T-helper 1 cell treated with Interleukin-12 subunit alpha and Interleukin-12 subunit beta and Interleukin-4 antibody, amounts not matched to agents 30 ng/mL and 1 ng/mL, for 36 hours (primary cell): Measurements from ENCODE around the gene POLR1B. TPM values are rescaled to one million over a fixed set of nuclear protein-coding genes. Genes with fewer than 3 reads are reported as not detected.
"Not testable (repeated sequence)": the region's sequence is repeated elsewhere in the genome, so short reads cannot be mapped to it uniquely, and the experiment has no call there.

Experiments
- intact Hi-C: fragments of 100-400 bp; cut with micrococcal nuclease; formaldehyde crosslinking; loops from one replicate; pipeline ENCODE4 v1.15.1; 2024
- total RNA-seq: library from RNA; stranded (reverse); gene quantifications from 2 replicates; pipeline ENCODE4 v1.2.3, GENCODE V29; 2022

POLR1B gene
- total RNA-seq, 1 donor from 2014 or later = 42.3 TPM

DNA sequence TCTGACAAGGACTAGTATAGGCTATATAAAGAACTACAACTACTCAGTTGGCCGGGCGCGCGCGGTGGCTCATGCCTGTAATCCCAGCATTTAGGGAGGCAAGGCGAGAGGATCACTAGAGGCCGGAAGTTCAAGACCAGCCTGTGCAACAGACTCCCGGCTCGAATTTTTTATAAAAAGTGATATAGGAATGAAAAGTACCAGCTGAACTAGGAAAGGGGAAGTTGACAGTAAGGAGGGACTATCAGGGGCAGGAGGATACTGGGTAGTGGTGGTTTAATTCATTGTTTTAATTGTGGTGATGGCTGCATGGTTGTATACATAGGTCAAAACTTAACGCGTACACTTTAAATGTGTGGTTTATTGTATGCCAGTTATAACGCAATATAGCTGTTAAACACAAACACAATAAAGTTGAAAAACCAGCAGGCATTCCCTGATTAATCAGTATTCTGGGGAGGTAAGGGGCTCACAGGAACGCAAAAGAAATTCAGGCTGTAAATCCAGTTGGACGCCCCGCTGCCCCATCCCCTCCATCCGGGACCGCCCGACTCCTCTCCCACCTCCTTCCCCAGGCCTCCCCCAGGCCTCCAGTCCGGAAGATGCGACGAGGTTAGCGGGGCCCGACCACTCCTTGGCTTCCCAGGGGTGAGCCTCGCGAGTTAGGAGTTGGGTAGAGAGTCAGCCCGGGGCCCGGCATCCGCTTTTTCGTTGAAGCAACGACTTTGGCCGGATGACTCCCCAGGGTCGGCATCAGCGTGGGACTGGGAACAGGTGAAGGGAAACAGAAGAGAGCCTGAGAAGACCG is 746 bp upstream of the POLR1B start:
- intact Hi-C loops = loop anchor here (1.0 to 10.0 kb wide), 13 partner anchors 43 to 1864 kb away; partner anchors contain the start of genes ANAPC1, BUB1, CHCHD5 and SLC20A1

- intact Hi-C loops = loop anchor here (1.0 to 10.0 kb wide), 11 partner anchors 41 to 1866 kb away; partner anchors contain the start of genes ANAPC1, BUB1, CHCHD5 and SLC20A1
Observed at GRCh38 chr2:112542984-112543661, 858 bp downstream of the POLR1B start.

DNA sequence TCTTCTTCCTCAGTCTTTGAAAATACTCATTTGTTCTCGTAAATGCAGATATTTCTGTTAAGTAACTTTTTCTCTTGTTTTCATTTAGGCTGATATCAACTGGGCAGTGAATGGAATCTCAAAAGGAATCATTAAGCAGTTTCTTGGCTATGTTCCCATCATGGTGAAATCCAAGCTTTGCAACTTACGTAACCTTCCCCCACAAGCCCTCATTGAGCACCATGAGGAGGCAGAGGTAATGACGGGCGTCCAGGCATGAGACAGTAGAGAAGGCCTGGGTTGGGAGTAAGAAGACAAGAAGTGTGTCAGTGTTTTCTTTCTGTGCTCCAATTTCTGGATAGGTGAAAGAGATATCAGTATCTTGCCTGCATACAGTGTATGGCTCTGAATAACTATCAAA is 5.1 kb downstream of the POLR1B start:
- intact Hi-C loops = loop anchor here (10.0 kb wide), 1 partner anchor 1337 kb away; no protein-coding TSS in a partner anchor

DNA sequence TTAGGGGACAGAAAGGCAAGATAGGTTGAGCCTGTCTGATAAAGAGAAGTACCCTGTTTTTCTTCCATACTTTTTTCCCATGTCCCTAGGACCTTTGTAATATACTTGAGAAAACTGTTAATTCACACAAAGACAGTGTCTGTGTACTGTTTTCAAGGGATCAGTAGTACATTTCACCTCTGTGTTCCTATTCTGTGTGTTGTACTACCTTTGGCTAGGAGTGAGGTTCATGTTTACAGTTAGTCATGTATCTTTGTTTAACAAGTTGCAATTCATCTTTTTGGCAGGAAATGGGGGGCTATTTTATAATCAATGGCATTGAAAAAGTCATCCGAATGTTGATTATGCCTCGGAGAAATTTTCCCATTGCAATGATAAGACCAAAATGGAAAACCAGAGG is 6.7 kb downstream of the POLR1B start:
- intact Hi-C loops = loop anchor here (10.0 kb wide), 1 partner anchor 1336 kb away; no protein-coding TSS in a partner anchor

DNA sequence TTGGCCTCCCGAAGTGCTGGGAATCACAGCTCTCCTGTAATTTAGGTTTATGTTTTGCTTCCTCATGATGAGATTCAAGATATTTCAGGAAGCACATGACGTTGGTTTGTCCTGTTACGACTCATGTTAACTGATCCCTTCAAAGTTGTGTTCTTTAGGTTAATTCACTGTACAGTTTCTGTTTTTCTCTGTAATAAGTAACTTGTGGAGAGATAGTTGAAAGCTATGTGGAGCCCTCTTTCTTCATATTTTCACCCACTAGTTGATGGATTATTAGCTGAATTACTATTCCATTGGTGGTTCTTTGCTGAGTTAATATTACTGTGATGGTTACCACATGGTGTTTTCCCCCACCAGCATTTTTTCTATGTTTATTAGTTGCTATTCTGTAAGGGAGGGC is 23.8 kb downstream of the POLR1B start:
- intact Hi-C loops = no loop called here

DNA sequence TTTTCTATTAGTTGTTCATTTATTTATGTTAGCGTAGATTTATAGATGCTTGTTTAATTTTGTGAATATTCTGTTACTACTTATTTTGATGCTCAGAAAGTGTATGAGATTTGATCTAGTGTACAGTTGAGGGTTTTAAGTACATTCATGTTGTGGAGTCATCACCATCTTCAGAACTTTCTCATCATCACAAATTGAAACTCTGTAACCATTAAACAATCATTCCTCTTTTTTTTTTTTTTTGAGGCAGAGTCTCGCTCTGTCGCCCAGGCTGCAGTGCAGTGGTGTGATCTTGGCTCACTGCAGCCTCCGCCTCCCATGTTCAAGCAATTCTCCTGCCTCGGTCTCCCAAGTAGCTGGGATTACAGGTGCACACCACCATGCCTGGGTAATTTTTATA is 24.2 kb downstream of the POLR1B start:
- intact Hi-C loops = not testable (repeated sequence)

DNA sequence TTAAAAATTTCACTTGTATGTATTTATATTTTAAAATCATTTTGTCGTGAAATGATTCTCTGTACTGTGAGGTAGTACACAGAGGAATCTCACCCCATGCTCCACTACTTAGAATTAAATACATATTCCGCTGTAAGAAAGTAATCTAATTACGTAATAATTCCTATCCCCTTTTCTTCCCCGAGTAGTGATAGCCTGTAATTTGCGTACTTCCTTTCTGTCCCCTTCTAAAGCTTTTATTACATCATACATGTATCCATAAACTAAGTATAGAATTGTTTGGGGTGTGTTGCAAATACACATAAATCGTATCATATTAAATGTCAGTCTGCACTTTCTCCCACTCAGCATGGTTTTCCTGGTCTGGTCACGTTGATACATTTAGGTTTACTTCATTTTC is 29.7 kb downstream of the POLR1B start:
- intact Hi-C loops = no loop called here

GRCh38 chr2:112577756-112578155 is 35.5 kb downstream of the POLR1B start:
- intact Hi-C loops = no loop called here

GRCh38 chr2:112579241-112579640 is 37.0 kb downstream of the POLR1B start:
- intact Hi-C loops = no loop called here

- intact Hi-C loops = loop anchor here (5.0 kb wide), 1 partner anchor 683 kb away; the partner anchor contains the start of gene MERTK
Observed at GRCh38 chr2:112580084-112580483, 37.8 kb downstream of the POLR1B start.

DNA sequence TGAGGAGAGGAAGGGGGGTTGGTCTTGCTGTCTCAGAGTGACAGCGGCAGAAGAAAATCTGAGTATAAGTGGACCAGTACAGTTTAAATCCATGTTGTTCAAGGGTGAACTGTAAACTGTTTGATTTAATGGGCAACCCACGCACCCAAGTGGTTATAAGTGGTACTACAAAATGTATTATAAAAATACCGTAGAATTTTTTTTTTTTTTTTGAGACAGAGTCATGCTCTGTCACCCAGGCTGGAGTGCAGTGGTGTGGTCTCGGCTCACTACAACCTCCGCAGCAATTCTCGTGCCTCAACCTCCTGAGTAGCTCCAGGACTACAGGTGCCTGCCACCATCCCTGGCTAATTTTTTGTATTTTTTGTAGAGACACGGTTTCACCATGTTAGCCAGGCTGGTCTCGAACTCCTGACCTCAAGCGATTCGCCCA is 40.1 kb downstream of the POLR1B start:
- intact Hi-C loops = loop anchor here (1.0 to 5.0 kb wide), 3 partner anchors 101 to 685 kb away; partner anchors contain the start of gene MERTK

GRCh38 chr2:112583497-112584133 is 41.4 kb downstream of the POLR1B start:
- intact Hi-C loops = loop anchor here (1.0 to 5.0 kb wide), 16 partner anchors 17 to 699 kb away; partner anchors contain the start of genes ANAPC1, CKAP2L, MERTK and POLR1B

DNA sequence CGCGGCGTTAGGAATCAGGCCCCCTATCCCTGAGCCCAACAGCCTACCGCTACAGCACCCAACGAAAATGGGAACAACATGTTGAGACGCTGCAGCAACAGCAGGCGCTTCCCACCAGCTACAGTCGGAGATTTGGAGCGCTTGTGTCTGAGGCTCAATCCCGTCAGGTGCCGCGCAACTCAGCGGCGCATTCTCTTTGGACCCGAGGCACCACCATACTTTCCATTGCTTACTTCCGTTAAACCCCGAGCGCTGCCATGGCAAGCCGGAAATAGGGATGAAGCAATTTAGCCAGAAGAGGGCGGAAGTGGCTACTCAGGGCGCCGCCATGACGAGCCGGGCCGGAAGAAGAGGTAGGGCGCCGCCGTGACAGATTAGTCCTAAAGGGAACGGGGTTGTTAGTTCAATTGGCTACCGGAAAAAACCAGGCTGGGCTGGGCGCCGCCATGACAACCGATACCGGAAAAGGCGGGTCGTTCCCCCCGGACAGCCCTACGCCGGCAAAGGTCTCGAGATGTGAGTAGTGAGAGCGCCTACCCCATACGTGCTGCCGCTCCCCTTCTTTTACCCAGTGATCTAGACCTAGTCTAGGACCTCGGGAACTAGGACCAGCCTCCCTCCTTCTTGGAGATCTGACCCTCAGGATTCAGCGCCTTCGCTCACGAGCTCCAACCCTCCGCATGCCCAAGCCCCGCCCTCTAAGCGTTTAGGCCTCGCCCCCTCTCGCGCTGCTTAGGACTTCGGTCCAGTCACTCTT is 42.0 kb downstream of the POLR1B start, which contains the start of gene CHCHD5:
Gene CHCHD5 (plus strand): TSS at position 476 of the 757 bp plus-strand sequence. CDS start 39 bp downstream, at position 515.
- intact Hi-C loops = loop anchor here (1.0 to 5.0 kb wide), 16 partner anchors 16 to 700 kb away; partner anchors contain the start of genes ANAPC1, CKAP2L, MERTK and POLR1B

DNA sequence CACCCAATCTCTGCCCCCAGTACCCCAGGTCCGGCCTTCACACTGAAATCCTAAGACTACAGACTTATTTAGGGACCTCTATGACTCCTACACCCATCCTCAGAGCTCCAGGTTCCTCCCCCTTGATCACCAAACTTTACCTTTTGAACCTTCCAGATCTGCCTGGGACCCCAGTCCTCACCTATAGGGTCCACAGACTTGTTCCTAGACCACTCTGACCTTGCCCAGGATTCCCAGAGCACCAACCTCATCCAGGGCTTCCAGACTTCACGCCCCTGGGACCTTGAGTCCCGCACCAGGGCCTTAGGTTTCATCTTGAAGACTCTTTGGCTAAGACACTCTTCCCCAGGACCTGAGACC is 42.6 kb downstream of the POLR1B start:
- intact Hi-C loops = loop anchor here (1.0 to 5.0 kb wide), 16 partner anchors 15 to 701 kb away; partner anchors contain the start of genes ANAPC1, CKAP2L, MERTK and POLR1B

- intact Hi-C loops = no loop called here
Observed at GRCh38 chr2:112585400-112585799, 43.1 kb downstream of the POLR1B start.

DNA sequence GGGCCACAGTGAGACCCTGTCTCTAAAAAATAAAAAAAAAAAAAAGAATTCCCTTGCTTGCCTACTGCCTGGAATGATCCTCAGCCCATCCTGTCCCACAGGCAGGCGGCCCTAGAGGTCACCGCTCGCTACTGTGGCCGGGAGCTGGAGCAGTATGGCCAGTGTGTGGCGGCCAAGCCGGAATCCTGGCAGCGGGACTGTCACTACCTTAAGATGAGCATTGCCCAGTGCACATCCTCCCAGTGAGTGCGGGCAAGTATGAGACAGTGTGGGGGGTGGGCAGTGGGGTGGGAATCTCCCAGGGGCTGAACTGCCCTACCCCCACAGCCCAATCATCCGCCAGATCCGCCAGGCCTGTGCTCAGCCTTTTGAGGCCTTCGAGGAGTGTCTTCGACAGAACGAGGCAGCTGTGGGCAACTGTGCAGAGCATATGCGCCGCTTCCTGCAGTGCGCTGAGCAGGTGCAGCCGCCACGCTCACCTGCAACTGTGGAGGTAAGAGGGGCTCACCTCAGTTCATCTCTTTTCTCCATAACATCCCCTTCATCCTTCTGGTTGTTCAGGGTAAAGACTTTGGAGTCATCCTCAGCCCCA is 43.7 kb downstream of the POLR1B start:
- intact Hi-C loops = no loop called here

- intact Hi-C loops = no loop called here
Observed at GRCh38 chr2:112588611-112589045, 46.4 kb downstream of the POLR1B start.

GRCh38 chr2:112591413-112591812 is 49.1 kb downstream of the POLR1B start:
- intact Hi-C loops = no loop called here

DNA sequence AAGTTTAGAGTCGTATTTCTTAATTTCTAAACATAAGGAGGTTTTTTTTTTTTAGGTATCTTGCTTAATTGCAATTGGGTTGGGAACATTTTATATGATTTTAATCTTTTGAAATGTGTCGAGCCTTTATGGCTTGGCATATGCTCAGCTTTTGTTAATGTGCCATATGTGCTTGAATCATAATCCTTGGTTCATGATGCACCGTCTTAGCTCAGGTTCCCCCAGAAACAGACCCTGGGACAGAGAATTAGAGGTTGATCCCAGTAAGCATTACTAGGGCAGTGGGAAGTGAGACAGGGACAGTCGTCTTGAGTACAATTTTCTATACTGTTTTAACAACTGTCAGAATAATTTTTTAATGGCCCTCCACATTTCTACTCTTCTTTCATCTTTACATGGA is 51.5 kb downstream of the POLR1B start:
- intact Hi-C loops = no loop called here
